Glutamatergic neuron (in vitro differentiated cells): ENCODE measurements around the gene SLC35B1. TPM values are rescaled to one million over a fixed set of nuclear protein-coding genes. Genes with fewer than 3 reads are reported as not detected.
A peak's percentile ranks its signal among the peaks of the same experiment; 100 is the strongest.

Source experiments
- DNase-seq: peaks from one replicate; pipeline ENCODE4 v3.0.0; 2022
- H3K27ac Mint-ChIP-seq: one replicate; pipeline ENCODE4 v1.8.0; 2020; ENCODE audit warnings: mild to moderate bottlenecking, mixed read lengths, inconsistent platforms; ENCODE audit not compliant: unreplicated experiment
- H3K27me3 Mint-ChIP-seq: one replicate; pipeline ENCODE4 v1.8.0; 2020; ENCODE audit warnings: mild to moderate bottlenecking, moderate library complexity, mixed read lengths, inconsistent platforms; ENCODE audit not compliant: unreplicated experiment
- H3K36me3 Mint-ChIP-seq: one replicate; pipeline ENCODE4 v1.8.0; 2020; ENCODE audit warnings: mild to moderate bottlenecking, mixed read lengths, inconsistent platforms; ENCODE audit not compliant: unreplicated experiment
- H3K4me1 Mint-ChIP-seq: one replicate; pipeline ENCODE4 v1.8.0; 2020; ENCODE audit warnings: mild to moderate bottlenecking, low read depth, mixed read lengths, inconsistent platforms; ENCODE audit not compliant: unreplicated experiment
- H3K4me3 Mint-ChIP-seq: one replicate; pipeline ENCODE4 v1.8.0; 2020; ENCODE audit warnings: mild to moderate bottlenecking, mixed read lengths, inconsistent platforms; ENCODE audit not compliant: unreplicated experiment
- H3K9me3 Mint-ChIP-seq: one replicate; pipeline ENCODE4 v1.8.0; 2020; ENCODE audit warnings: mild to moderate bottlenecking, moderate library complexity, mixed read lengths, inconsistent platforms; ENCODE audit not compliant: unreplicated experiment
- CTCF ChIP-seq: fragments of 200-600 bp; sonication (generic); IDR thresholded peaks from one replicate; pipeline ENCODE4 v1.5.0; 2021; ENCODE audit not compliant: partially characterized antibody, unreplicated experiment
- total RNA-seq: library from RNA; stranded (reverse); fragmentation: NEBNext Ultra II Directional; extraction: Animal tissue kit (Norgen Biotek cat#: 25700); gene quantifications from one replicate; pipeline ENCODE4 v1.2.1, GENCODE V29; 2021; ENCODE audit not compliant: unreplicated experiment

The SLC35B1 gene
- total RNA-seq, 1 donor from 2014 or later = 123 TPM

- Mint-ChIP-seq H3K27me3 (peaks cover 15% of the 10 kb centered on the region), H3K4me1 (peaks cover 48% of the 10 kb centered on the region), H3K4me3 (peak overlapping the region; percentile 20), H3K9me3 (peaks cover 1% of the 10 kb centered on the region), H3K36me3 (no peaks in the 10 kb centered on the region), H3K27ac (peak overlapping the region; percentile 33)
- DNase-seq = no peak
- TF ChIP-seq CTCF = no peak
These were observed 9.8 kb downstream of the SLC35B1 start for GRCh38 chr17:49698005-49698404.

- no peak overlapping the region for H3K4me3 Mint-ChIP-seq
- peaks cover 15% of the 10 kb centered on the region for H3K27me3 Mint-ChIP-seq
- H3K27ac Mint-ChIP-seq = no peak overlapping the region
- TF ChIP-seq CTCF = no peak
- H3K4me1 Mint-ChIP-seq = peaks cover 53% of the 10 kb centered on the region
- no peaks in the 10 kb centered on the region for H3K36me3 Mint-ChIP-seq
- DNase-seq = no peak
- H3K9me3 Mint-ChIP-seq = peaks cover 1% of the 10 kb centered on the region
These were observed 11.5 kb downstream of the SLC35B1 start for GRCh38 chr17:49696233-49696761.

- TF ChIP-seq CTCF = no peak
- H3K27ac Mint-ChIP-seq = no peak overlapping the region
These were observed 12.0 kb downstream of the SLC35B1 start for GRCh38 chr17:49695698-49696232.

GRCh38 chr17:49694847-49695697 lies 12.7 kb downstream of the SLC35B1 start:
- DNase-seq = peak; percentile 71
- H3K27me3 Mint-ChIP-seq = peaks cover 12% of the 10 kb centered on the region
- TF ChIP-seq CTCF = peak; percentile 93
- no peaks in the 10 kb centered on the region for H3K36me3 Mint-ChIP-seq
- H3K4me1 Mint-ChIP-seq = peaks cover 45% of the 10 kb centered on the region
- no peak overlapping the region for H3K27ac Mint-ChIP-seq
- peaks cover 1% of the 10 kb centered on the region for H3K9me3 Mint-ChIP-seq
- no peak overlapping the region for H3K4me3 Mint-ChIP-seq

More at GRCh38 chr17:49695698-49696232, 12.0 kb downstream of the SLC35B1 start:
- Mint-ChIP-seq H3K36me3 (no peaks in the 10 kb centered on the region), H3K4me3 (no peak overlapping the region), H3K27me3 (peaks cover 12% of the 10 kb centered on the region), H3K4me1 (peaks cover 52% of the 10 kb centered on the region), H3K9me3 (peaks cover 1% of the 10 kb centered on the region)
- DNase-seq = no peak

- Mint-ChIP-seq H3K4me3 (no peak overlapping the region), H3K27me3 (peaks cover 4% of the 10 kb centered on the region), H3K36me3 (no peaks in the 10 kb centered on the region), H3K9me3 (peaks cover 1% of the 10 kb centered on the region), H3K27ac (no peak overlapping the region), H3K4me1 (peaks cover 23% of the 10 kb centered on the region)
- DNase-seq = no peak
- no peak for TF ChIP-seq CTCF
These were observed 15.0 kb downstream of the SLC35B1 start for GRCh38 chr17:49692751-49693150.
